ENCODE data around the gene FBXO42. TPM values are rescaled to one million over a fixed set of nuclear protein-coding genes. Genes with fewer than 3 reads are reported as not detected.

Gene FBXO42
- total RNA-seq, 1 experiment from 2014 or later = 19.9 TPM

GRCh38 chr1:16326833-16327404 is 25.4 kb downstream of the FBXO42 start:
- no peak for DNase-seq (ENCODE audit: extremely low read depth, low read depth)

- DNase-seq (ENCODE audit: extremely low read depth, low read depth) = no peak
Observed at GRCh38 chr1:16324456-16324890, 27.8 kb downstream of the FBXO42 start.

GRCh38 chr1:16321176-16321867 is 31.0 kb downstream of the FBXO42 start:
- no peak for DNase-seq (ENCODE audit: extremely low read depth, low read depth)

DNA sequence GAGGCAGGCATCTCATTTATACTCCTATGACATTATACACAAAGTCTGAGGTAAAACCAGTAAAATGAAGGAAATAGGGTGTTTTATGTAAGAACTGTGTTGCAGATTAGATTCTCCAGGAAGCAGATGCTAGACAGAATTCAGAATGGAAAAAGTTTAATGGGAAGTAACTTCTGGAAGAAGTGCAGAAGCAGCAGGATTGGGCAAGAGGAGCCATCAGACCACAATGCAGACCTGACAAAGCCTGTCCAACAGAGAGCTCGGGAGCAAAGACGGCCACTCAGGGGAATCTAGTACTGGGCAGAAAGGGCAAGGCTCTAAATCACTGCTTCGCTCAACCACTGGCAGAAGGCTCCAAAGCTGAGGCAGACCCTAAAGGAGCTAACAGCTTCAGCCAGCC is 33.7 kb downstream of the FBXO42 start:
- no peak for DNase-seq (ENCODE audit: extremely low read depth, low read depth)

- DNase-seq (ENCODE audit: extremely low read depth, low read depth) = no peak
Observed at GRCh38 chr1:16315437-16315836, 36.8 kb downstream of the FBXO42 start.

DNA sequence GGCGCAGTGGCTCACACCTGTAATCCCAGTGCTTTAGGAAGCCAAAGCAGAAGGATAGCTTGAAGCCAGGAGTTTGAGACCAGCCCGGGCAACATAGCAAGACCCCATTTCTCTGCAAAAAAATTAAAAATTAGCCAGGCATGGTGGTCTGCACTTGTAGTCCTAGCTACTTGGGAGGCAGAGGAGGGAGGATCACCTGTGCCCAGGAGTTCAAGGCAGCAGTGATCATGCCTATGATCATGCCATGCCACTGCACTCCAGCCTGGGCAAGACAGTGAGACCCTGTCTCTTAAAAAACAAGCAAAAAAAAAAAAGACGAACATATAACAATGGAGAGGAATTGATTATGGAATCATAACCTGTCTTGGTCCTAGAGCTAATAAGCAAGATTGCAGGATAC is 45.1 kb downstream of the FBXO42 start:
- DNase-seq (ENCODE audit: extremely low read depth, low read depth) = no peak

DNA sequence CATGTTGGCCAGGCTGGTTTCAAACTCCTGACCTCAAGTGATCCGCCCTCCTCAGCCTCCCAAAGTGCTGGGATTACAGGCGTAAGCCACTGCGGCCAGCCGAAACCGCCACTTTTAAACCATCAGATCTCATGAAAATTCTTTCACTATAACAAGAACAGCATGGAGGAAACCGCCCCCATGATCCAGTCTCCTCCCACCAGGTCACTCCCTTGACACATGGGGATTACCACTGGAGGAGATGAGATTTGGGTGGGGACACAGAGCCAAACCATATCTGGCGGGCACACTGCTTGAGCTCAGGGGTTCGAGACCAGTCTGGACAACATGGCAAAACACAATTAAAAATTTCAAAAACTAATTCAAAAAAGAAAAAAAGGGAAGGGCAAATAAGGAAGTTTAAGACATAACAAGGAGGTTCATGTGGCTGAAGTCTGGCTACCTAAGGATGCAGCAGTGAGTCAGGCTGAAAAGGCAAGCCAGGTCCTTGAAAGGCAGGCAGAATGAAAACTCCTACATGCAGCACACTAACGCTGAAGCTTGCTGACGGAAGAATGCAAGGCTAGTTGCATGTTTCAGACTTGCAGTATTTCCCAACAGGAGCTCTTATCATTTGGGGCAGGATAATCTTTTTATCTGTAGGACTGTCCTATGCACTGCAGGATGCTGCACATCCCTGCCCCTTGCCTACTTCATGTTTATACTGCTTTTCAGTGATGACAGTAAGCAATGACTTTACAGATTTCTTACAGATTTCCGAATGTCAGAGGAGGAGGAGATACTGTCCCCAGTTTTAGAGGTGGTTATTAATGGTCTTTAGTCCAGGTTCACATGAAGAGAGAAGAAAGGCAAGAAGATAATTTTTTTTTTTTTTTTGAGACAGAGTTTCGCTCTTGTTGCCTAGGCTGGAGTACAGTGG is 49.3 kb downstream of the FBXO42 start:
- DNase-seq (ENCODE audit: extremely low read depth, low read depth) = no peak

GRCh38 chr1:16300436-16300835 is 51.8 kb downstream of the FBXO42 start:
- DNase-seq (ENCODE audit: extremely low read depth, low read depth) = no peak

DNA sequence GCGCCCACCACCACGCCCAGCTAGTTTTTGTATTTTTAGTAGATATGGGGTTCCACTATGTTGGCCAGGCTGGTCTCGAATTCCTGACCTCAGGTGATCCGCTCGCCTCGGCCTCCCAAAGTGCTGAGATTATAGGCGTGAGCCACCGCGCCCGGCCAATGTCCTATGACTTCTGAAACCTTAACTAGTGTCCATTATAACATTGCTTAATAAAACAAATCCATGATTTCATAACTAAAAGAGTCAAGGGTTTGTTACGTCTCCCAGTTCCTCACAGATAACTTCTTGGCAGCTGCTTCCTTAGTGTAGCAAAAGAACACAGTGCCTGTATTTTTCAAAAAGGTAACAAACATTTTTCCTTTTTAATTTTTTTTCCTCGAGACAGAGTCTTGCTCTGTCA is 53.6 kb downstream of the FBXO42 start:
- DNase-seq (ENCODE audit: extremely low read depth, low read depth) = no peak

DNA sequence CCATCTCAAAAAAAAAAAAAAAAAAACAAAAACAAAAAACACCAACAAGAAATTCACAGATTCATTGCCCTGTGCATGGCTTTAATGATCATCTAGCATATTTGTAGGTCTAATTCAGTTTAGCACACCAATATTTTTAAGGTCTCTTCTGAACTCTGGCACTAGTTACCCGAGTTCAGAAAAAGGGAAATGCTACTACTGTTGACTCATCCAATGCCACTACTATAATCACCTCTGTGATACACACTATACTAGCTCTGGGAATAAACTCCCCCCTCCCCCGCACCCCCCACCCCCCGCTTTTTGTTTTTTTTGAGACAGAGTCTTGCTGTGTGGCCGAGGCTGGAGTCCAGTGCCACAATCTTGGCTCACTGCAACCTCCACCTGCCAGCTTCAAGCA is 55.6 kb downstream of the FBXO42 start:
- no peak for DNase-seq (ENCODE audit: extremely low read depth, low read depth)

GRCh38 chr1:16294219-16295212 is 57.8 kb downstream of the FBXO42 start:
- no peak for DNase-seq (ENCODE audit: extremely low read depth, low read depth)

DNA sequence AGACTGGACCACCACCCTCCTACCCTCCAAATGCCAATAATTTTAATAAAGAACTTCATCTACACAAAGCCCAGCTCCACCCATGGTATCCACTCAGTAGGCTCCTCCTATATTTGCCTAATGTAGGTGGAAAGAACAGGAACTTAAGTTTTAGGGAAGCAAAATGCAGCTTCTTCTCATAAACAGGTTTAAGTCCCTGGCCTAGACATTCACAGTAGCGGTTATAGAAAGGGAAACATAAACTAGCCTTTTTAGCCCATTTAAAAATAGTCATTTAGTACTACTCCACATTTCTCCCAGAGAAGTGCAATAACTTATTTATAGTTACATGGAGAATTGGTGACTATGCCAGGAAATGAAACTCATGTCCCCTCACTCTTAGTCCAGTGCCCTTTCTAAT is 58.7 kb downstream of the FBXO42 start:
- DNase-seq (ENCODE audit: extremely low read depth, low read depth) = no peak

GRCh38 chr1:16292739-16293138 is 59.5 kb downstream of the FBXO42 start:
- DNase-seq (ENCODE audit: extremely low read depth, low read depth) = no peak

GRCh38 chr1:16289959-16290358 is 62.3 kb downstream of the FBXO42 start:
- DNase-seq (ENCODE audit: extremely low read depth, low read depth) = no peak

DNA sequence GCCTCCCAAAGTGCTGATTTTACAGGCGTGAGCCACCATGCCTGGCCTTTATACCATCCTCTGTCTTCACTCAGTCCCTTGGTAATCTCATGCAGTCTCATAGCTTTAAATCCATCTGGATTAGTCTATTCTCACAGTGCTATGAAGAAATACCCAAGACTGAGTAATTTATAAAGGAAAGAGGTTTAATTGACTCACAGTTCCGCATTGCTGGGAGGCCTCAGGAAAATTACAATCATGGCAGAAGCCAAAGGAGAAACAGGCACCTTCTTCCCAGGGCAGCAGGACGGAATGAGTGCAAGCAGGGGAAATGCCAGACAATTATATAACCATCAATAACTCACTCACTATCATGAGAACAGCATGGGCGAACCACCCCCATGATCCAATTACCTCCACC is 66.2 kb downstream of the FBXO42 start:
- DNase-seq (ENCODE audit: extremely low read depth, low read depth) = no peak

GRCh38 chr1:16281765-16282164 is 70.5 kb downstream of the FBXO42 start:
- no peak for DNase-seq (ENCODE audit: extremely low read depth, low read depth)

DNA sequence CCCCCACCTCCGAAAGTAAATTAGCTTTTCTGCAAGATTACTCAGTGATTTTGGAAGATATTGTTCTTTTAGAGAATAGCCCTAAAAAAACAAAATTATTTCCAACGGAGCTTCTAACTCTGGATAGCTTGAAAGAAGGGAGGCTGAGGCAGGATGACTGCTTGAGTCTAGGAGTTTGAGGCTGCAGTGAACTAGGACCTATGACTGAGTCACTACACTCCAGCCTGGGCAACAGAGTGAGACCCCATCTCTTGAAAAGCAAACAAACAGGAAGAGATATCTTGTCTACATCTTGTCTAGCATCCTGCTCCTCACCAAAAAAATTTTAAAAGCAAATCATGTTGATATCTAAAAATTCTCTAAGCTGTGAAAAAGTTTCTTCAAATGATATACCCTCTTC is 73.1 kb downstream of the FBXO42 start:
- no peak for DNase-seq (ENCODE audit: extremely low read depth, low read depth)

GRCh38 chr1:16276302-16277030 is 75.8 kb downstream of the FBXO42 start:
- no peak for DNase-seq (ENCODE audit: extremely low read depth, low read depth)

GRCh38 chr1:16275591-16275990 is 76.7 kb downstream of the FBXO42 start:
- DNase-seq (ENCODE audit: extremely low read depth, low read depth) = no peak

- no peak for DNase-seq (ENCODE audit: extremely low read depth, low read depth)
Observed at GRCh38 chr1:16267690-16268180, 84.5 kb downstream of the FBXO42 start.

All from NCI-H460 (cell line).